Neural progenitor cell (in vitro differentiated cells): ENCODE measurements around the gene COL19A1. TPM values are rescaled to one million over a fixed set of nuclear protein-coding genes. Genes with fewer than 3 reads are reported as not detected.

Source experiments
- DNase-seq: peaks from one replicate; pipeline ENCODE4 v3.0.0-alpha.2; 2016; ENCODE audit warnings: low spot score
- H2AFZ ChIP-seq: fragments of 200-600 bp; sonication (generic); replicated peaks from 2 replicates; pipeline ENCODE4 v1.6.1; 2016; ENCODE audit warnings: antibody characterized with exemption
- H3F3A ChIP-seq: fragments of 200-600 bp; sonication (generic); 2 replicates; pipeline ENCODE4 v1.6.1; 2016; ENCODE audit warnings: antibody characterized with exemption, low read depth
- H3K27ac ChIP-seq: fragments of 200-600 bp; sonication (generic); 2 replicates; pipeline ENCODE4 v1.5.1; 2016; ENCODE audit warnings: mild to moderate bottlenecking
- H3K27me3 ChIP-seq: fragments of 200-600 bp; sonication (generic); 2 replicates; pipeline ENCODE4 v1.6.1; 2016; ENCODE audit warnings: mild to moderate bottlenecking, moderate library complexity
- H3K36me3 ChIP-seq: fragments of 200-600 bp; sonication (generic); 2 replicates; pipeline ENCODE4 v1.5.1; 2016
- H3K4me1 ChIP-seq: fragments of 200-600 bp; sonication (generic); 2 replicates; pipeline ENCODE4 v1.6.1; 2016; ENCODE audit warnings: mixed run types
- H3K4me2 ChIP-seq: fragments of 200-600 bp; sonication (generic); 2 replicates; pipeline ENCODE4 v1.6.1; 2016
- H3K4me3 ChIP-seq: fragments of 200-600 bp; sonication (generic); 2 replicates; pipeline ENCODE4 v1.5.1; 2016
- H3K79me2 ChIP-seq: fragments of 200-600 bp; sonication (generic); 2 replicates; pipeline ENCODE4 v1.6.1; 2016; ENCODE audit warnings: low read depth
- H3K9ac ChIP-seq: fragments of 200-600 bp; sonication (generic); 2 replicates; pipeline ENCODE4 v1.6.1; 2016
- H3K9me3 ChIP-seq: fragments of 200-600 bp; sonication (generic); 2 replicates; pipeline ENCODE4 v1.5.1; 2016; ENCODE audit warnings: low read depth
- H4K20me1 ChIP-seq: fragments of 200-600 bp; sonication (generic); 2 replicates; pipeline ENCODE4 v1.6.1; 2016; ENCODE audit warnings: low read depth
- H3K27ac Mint-ChIP-seq: 3 replicates; pipeline ENCODE4 v1.8.0; 2021; ENCODE audit warnings: mixed read lengths
- H3K27me3 Mint-ChIP-seq: 2 replicates; pipeline ENCODE4 v1.8.0; 2022; ENCODE audit warnings: low read depth, mild to moderate bottlenecking, inconsistent platforms, moderate library complexity, mixed read lengths; ENCODE audit not compliant: insufficient read depth
- H3K36me3 Mint-ChIP-seq: 3 replicates; pipeline ENCODE4 v1.8.0; 2021; ENCODE audit warnings: mixed read lengths
- H3K4me1 Mint-ChIP-seq: 3 replicates; pipeline ENCODE4 v1.8.0; 2021; ENCODE audit warnings: mixed read lengths
- H3K4me3 Mint-ChIP-seq: 3 replicates; pipeline ENCODE4 v1.8.0; 2021; ENCODE audit warnings: mild to moderate bottlenecking, moderate library complexity, mixed read lengths
- H3K9me3 Mint-ChIP-seq: 3 replicates; pipeline ENCODE4 v1.8.0; 2020; ENCODE audit warnings: mixed read lengths
- CTCF ChIP-seq: fragments of 200-600 bp; sonication (generic); IDR thresholded peaks from 2 replicates; pipeline ENCODE4 v1.5.1; 2017; ENCODE audit warnings: antibody characterized with exemption, mild to moderate bottlenecking
- EZH2 ChIP-seq: fragments of 200-600 bp; sonication (generic); IDR thresholded peaks from 2 replicates; pipeline ENCODE4 v1.6.1; 2017; ENCODE audit warnings: antibody characterized with exemption, mild to moderate bottlenecking, moderate library complexity
- EZH2phosphoT487 ChIP-seq: fragments of 200-600 bp; sonication (generic); IDR thresholded peaks from 2 replicates; pipeline ENCODE4 v1.6.1; 2017; ENCODE audit warnings: antibody characterized with exemption
- total RNA-seq: library from RNA; depleted of rRNA; stranded (reverse); fragments of >200 nt; gene quantifications from 2 replicates; pipeline ENCODE4 v1.2.3, GENCODE V29; 2015; ENCODE audit warnings: low replicate concordance

COL19A1 gene
- total RNA-seq, 1 donor from 2014 or later, result not detected

GRCh38 chr6:69942485-69942884, 76.1 kb downstream of the COL19A1 start:
- Mint-ChIP-seq H3K4me1 (no peaks in the 10 kb centered on the region), H3K4me3 (no peak overlapping the region), H3K36me3 (no peaks in the 10 kb centered on the region), H3K27ac (no peak overlapping the region), H3K27me3 (no peaks in the 10 kb centered on the region), H3K9me3 (no peaks in the 10 kb centered on the region)
- Histone ChIP-seq H3K4me3 (no peak overlapping the region), H3K4me2 (no peak overlapping the region), H2AFZ (no peak overlapping the region), H3K36me3 (no peaks in the 10 kb centered on the region), H3K27ac (no peak overlapping the region), H4K20me1 (no peaks in the 10 kb centered on the region), H3K79me2 (no peaks in the 10 kb centered on the region), H3K9ac (no peak overlapping the region), H3K27me3 (no peaks in the 10 kb centered on the region), H3K9me3 (no peaks in the 10 kb centered on the region), H3F3A (no peaks in the 10 kb centered on the region), H3K4me1 (no peaks in the 10 kb centered on the region)
- TF ChIP-seq CTCF (no peak), EZH2phosphoT487 (no peak), EZH2 (no peak)
- no peak for DNase-seq

GRCh38 chr6:69945192-69945591, 78.8 kb downstream of the COL19A1 start:
- Histone ChIP-seq H3K36me3 (no peaks in the 10 kb centered on the region), H3K4me2 (no peak overlapping the region), H3K9ac (no peak overlapping the region), H3K4me1 (no peaks in the 10 kb centered on the region), H3F3A (no peaks in the 10 kb centered on the region), H3K79me2 (no peaks in the 10 kb centered on the region), H3K9me3 (no peaks in the 10 kb centered on the region), H3K4me3 (no peak overlapping the region), H2AFZ (no peak overlapping the region), H3K27me3 (no peaks in the 10 kb centered on the region), H4K20me1 (no peaks in the 10 kb centered on the region), H3K27ac (no peak overlapping the region)
- H3K27ac Mint-ChIP-seq, result no peak overlapping the region
- DNase-seq, result no peak
- H3K36me3 Mint-ChIP-seq, result no peaks in the 10 kb centered on the region
- H3K4me1 Mint-ChIP-seq, result no peaks in the 10 kb centered on the region
- H3K27me3 Mint-ChIP-seq, result no peaks in the 10 kb centered on the region
- H3K4me3 Mint-ChIP-seq, result no peak overlapping the region
- H3K9me3 Mint-ChIP-seq, result no peaks in the 10 kb centered on the region
- TF ChIP-seq EZH2, result no peak
- no peak for TF ChIP-seq CTCF
- no peak for TF ChIP-seq EZH2phosphoT487

DNA sequence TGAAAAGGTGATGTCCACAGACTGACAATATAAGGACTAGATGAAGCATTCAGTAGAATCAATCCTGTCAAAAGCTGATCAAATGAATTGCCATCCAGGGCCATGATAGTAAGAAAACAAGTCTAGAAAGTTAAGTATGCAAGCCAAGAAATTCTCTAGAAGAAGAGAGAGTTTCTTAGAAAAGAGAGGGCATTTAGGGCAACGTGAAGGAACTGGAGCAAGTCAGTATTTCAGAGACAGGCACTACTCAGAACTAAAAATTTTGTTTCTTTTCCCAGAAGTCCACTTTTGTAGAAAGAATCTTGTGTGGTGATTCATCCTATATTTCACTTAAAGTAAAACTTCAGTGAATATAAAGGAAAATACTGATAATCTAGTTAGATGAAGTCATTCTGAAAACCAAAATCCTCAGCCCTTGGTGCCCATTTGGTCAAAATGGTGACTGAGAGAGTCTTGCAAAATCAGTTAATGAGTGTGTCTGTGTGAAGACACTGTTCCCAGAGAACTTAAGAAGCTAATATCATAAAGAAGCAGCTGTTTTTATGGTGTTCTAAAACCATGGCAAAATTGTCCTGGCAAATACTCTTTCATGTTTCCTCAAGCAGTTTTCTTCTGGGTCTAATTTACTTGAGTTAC, 82.2 kb downstream of the COL19A1 start:
- Mint-ChIP-seq H3K4me1 (no peaks in the 10 kb centered on the region), H3K9me3 (no peaks in the 10 kb centered on the region), H3K36me3 (no peaks in the 10 kb centered on the region), H3K27me3 (no peaks in the 10 kb centered on the region), H3K4me3 (no peak overlapping the region), H3K27ac (no peak overlapping the region)
- H3K4me3 ChIP-seq, result no peak overlapping the region
- no peak overlapping the region for H3K27ac ChIP-seq
- H3K9ac ChIP-seq, result no peak overlapping the region
- H3K9me3 ChIP-seq, result no peaks in the 10 kb centered on the region
- no peaks in the 10 kb centered on the region for H3K4me1 ChIP-seq
- no peaks in the 10 kb centered on the region for H3K27me3 ChIP-seq
- H4K20me1 ChIP-seq, result no peaks in the 10 kb centered on the region
- no peak for DNase-seq
- H3F3A ChIP-seq, result no peaks in the 10 kb centered on the region
- no peak for TF ChIP-seq EZH2
- TF ChIP-seq CTCF, result no peak
- no peaks in the 10 kb centered on the region for H3K36me3 ChIP-seq
- no peak overlapping the region for H2AFZ ChIP-seq
- H3K79me2 ChIP-seq, result no peaks in the 10 kb centered on the region
- no peak overlapping the region for H3K4me2 ChIP-seq
